ENCODE measurements around the gene ITGB2. TPM values are rescaled to one million over a fixed set of nuclear protein-coding genes. Genes with fewer than 3 reads are reported as not detected.

Gene ITGB2
- total and polyA plus RNA-seq, 4 donors, result 19.2 to 36.7 (median 27.8) TPM

- Histone ChIP-seq H3K36me3 (ENCODE audit: control insufficient read depth, insufficient read depth, low read length) (no peaks in the 10 kb centered on the region), H3K4me1 (ENCODE audit: control insufficient read depth, insufficient read depth, low read length) (peaks cover 2% of the 10 kb centered on the region), H3K27ac (ENCODE audit: low read depth, low read length) (no peak overlapping the region), H3K27me3 (ENCODE audit: control insufficient read depth, insufficient read depth, low read length) (no peaks in the 10 kb centered on the region), H3K9me3 (ENCODE audit: control insufficient read depth, insufficient read depth, low read length) (no peaks in the 10 kb centered on the region), H3K4me3 (ENCODE audit: low read depth, low read length) (no peak overlapping the region)
- DNase-seq (ENCODE audit: low read depth in 4 of 6, low spot score in 6 of 6), result no peak
- WGBS (ENCODE audit: insufficient coverage), result 85% methylated on average over 9 of the region's 9 CpGs
These were observed 29.6 kb downstream of the ITGB2 start for GRCh38 chr21:44890961-44891541.

GRCh38 chr21:44890338-44890931 lies 30.3 kb downstream of the ITGB2 start:
- H3K9me3 ChIP-seq (ENCODE audit: control insufficient read depth, insufficient read depth, low read length), result no peaks in the 10 kb centered on the region
- H3K27me3 ChIP-seq (ENCODE audit: control insufficient read depth, insufficient read depth, low read length), result no peaks in the 10 kb centered on the region
- H3K4me3 ChIP-seq (ENCODE audit: low read depth, low read length), result no peak overlapping the region
- no peak overlapping the region for H3K27ac ChIP-seq (ENCODE audit: low read depth, low read length)
- H3K4me1 ChIP-seq (ENCODE audit: control insufficient read depth, insufficient read depth, low read length), result peaks cover 2% of the 10 kb centered on the region
- 83% methylated on average over 22 of the region's 24 CpGs for WGBS (ENCODE audit: insufficient coverage)
- no peaks in the 10 kb centered on the region for H3K36me3 ChIP-seq (ENCODE audit: control insufficient read depth, insufficient read depth, low read length)
- no peak for DNase-seq (ENCODE audit: low read depth in 4 of 6, low spot score in 6 of 6)

- H3K4me3 ChIP-seq (ENCODE audit: low read depth, low read length), result no peak overlapping the region
- no peaks in the 10 kb centered on the region for H3K27me3 ChIP-seq (ENCODE audit: control insufficient read depth, insufficient read depth, low read length)
- H3K9me3 ChIP-seq (ENCODE audit: control insufficient read depth, insufficient read depth, low read length), result no peaks in the 10 kb centered on the region
- DNase-seq (ENCODE audit: low read depth in 4 of 6, low spot score in 6 of 6), result no peak
- H3K4me1 ChIP-seq (ENCODE audit: control insufficient read depth, insufficient read depth, low read length), result peaks cover 2% of the 10 kb centered on the region
- no peaks in the 10 kb centered on the region for H3K36me3 ChIP-seq (ENCODE audit: control insufficient read depth, insufficient read depth, low read length)
- H3K27ac ChIP-seq (ENCODE audit: low read depth, low read length), result no peak overlapping the region
- 86% methylated on average over 29 of the region's 29 CpGs for WGBS (ENCODE audit: insufficient coverage)
These were observed 30.9 kb downstream of the ITGB2 start for GRCh38 chr21:44889625-44890337.

- DNase-seq (ENCODE audit: low read depth in 4 of 6, low spot score in 6 of 6), result no peak
- H3K27me3 ChIP-seq (ENCODE audit: control insufficient read depth, insufficient read depth, low read length), result no peaks in the 10 kb centered on the region
- no peak overlapping the region for H3K27ac ChIP-seq (ENCODE audit: low read depth, low read length)
- WGBS (ENCODE audit: insufficient coverage), result 87% methylated on average over 57 of the region's 64 CpGs
- no peaks in the 10 kb centered on the region for H3K36me3 ChIP-seq (ENCODE audit: control insufficient read depth, insufficient read depth, low read length)
- H3K4me1 ChIP-seq (ENCODE audit: control insufficient read depth, insufficient read depth, low read length), result peaks cover 2% of the 10 kb centered on the region
- H3K4me3 ChIP-seq (ENCODE audit: low read depth, low read length), result no peak overlapping the region
- no peaks in the 10 kb centered on the region for H3K9me3 ChIP-seq (ENCODE audit: control insufficient read depth, insufficient read depth, low read length)
These were observed 31.8 kb downstream of the ITGB2 start for GRCh38 chr21:44888581-44889550.

- no peak overlapping the region for H3K27ac ChIP-seq (ENCODE audit: low read depth, low read length)
- H3K4me3 ChIP-seq (ENCODE audit: low read depth, low read length), result no peak overlapping the region
- no peak for DNase-seq (ENCODE audit: low read depth in 4 of 6, low spot score in 6 of 6)
- WGBS (ENCODE audit: insufficient coverage), result 82% methylated on average over 24 of the region's 24 CpGs
- H3K27me3 ChIP-seq (ENCODE audit: control insufficient read depth, insufficient read depth, low read length), result no peaks in the 10 kb centered on the region
- H3K36me3 ChIP-seq (ENCODE audit: control insufficient read depth, insufficient read depth, low read length), result no peaks in the 10 kb centered on the region
- peaks cover 2% of the 10 kb centered on the region for H3K4me1 ChIP-seq (ENCODE audit: control insufficient read depth, insufficient read depth, low read length)
- H3K9me3 ChIP-seq (ENCODE audit: control insufficient read depth, insufficient read depth, low read length), result no peaks in the 10 kb centered on the region
These were observed 32.7 kb downstream of the ITGB2 start for GRCh38 chr21:44887807-44888580.

DNA sequence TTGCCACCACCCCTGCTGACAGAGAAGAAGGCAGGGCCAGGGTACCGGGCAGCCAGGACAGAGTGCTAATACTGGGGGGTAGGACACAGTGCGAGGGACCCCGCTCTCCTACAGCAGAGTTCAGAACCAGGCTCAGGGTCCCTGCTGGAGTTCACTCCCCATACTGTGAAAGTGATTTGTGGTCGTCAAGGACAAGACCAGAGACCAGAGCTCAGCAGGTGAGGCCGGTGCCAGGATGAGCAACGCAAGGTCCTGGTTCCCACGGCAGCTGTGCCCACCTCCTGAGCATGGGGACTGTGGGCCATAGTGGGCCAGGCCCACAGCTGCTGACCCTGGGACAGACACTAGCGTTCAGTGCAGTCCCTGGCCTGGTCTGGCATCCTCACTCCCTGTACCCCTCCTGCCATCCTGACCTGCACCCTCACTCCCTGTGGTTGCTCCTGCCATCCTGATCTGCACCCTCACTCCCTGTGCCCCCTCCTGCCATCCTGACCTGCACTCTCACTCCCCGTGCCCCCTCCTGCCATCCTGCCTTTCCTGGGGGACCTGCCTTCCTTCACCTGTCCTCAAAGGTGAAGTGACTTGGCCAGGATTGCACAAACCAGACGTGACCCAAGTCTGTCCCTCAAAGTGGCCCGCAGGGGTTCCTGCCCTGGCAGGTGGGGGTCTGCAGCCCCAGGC lies 33.4 kb downstream of the ITGB2 start:
- H3K4me1 ChIP-seq (ENCODE audit: control insufficient read depth, insufficient read depth, low read length), result peaks cover 2% of the 10 kb centered on the region
- no peaks in the 10 kb centered on the region for H3K36me3 ChIP-seq (ENCODE audit: control insufficient read depth, insufficient read depth, low read length)
- H3K27me3 ChIP-seq (ENCODE audit: control insufficient read depth, insufficient read depth, low read length), result no peaks in the 10 kb centered on the region
- H3K4me3 ChIP-seq (ENCODE audit: low read depth, low read length), result no peak overlapping the region
- H3K27ac ChIP-seq (ENCODE audit: low read depth, low read length), result no peak overlapping the region
- H3K9me3 ChIP-seq (ENCODE audit: control insufficient read depth, insufficient read depth, low read length), result no peaks in the 10 kb centered on the region
- DNase-seq (ENCODE audit: low read depth in 4 of 6, low spot score in 6 of 6), result no peak
- WGBS (ENCODE audit: insufficient coverage), result 88% methylated on average over 11 of the region's 11 CpGs

GRCh38 chr21:44886113-44887075 lies 34.3 kb downstream of the ITGB2 start:
- Histone ChIP-seq H3K36me3 (ENCODE audit: control insufficient read depth, insufficient read depth, low read length) (no peaks in the 10 kb centered on the region), H3K4me3 (ENCODE audit: low read depth, low read length) (no peak overlapping the region), H3K27ac (ENCODE audit: low read depth, low read length) (no peak overlapping the region), H3K27me3 (ENCODE audit: control insufficient read depth, insufficient read depth, low read length) (no peaks in the 10 kb centered on the region), H3K4me1 (ENCODE audit: control insufficient read depth, insufficient read depth, low read length) (peaks cover 3% of the 10 kb centered on the region), H3K9me3 (ENCODE audit: control insufficient read depth, insufficient read depth, low read length) (no peaks in the 10 kb centered on the region)
- WGBS (ENCODE audit: insufficient coverage), result 88% methylated on average over 44 of the region's 44 CpGs
- no peak for DNase-seq (ENCODE audit: low read depth in 4 of 6, low spot score in 6 of 6)

DNA sequence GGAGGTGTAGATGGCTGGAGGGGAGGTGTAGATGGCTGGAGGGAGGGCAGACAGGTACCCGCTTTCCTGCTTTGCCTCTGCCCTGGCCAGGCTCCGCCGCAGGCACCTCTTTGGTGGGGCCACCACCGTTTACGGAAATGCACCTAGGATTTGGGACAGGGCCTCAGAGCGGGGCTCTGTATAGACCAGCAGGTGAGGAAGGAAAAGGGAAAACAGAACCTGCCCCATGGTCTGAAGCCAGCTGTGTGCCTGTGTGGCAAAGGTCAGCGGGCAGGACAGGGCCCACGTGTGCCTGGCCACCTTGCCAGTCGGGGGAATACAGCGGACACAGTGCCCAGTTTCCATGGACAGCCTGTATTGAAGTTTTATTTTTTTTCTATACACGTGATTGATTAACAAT lies 35.1 kb downstream of the ITGB2 start:
- no peak overlapping the region for H3K27ac ChIP-seq (ENCODE audit: low read depth, low read length)
- H3K36me3 ChIP-seq (ENCODE audit: control insufficient read depth, insufficient read depth, low read length), result no peaks in the 10 kb centered on the region
- no peak overlapping the region for H3K4me3 ChIP-seq (ENCODE audit: low read depth, low read length)
- H3K4me1 ChIP-seq (ENCODE audit: control insufficient read depth, insufficient read depth, low read length), result peaks cover 3% of the 10 kb centered on the region
- 83% methylated on average over 8 of the region's 11 CpGs for WGBS (ENCODE audit: insufficient coverage)
- no peaks in the 10 kb centered on the region for H3K27me3 ChIP-seq (ENCODE audit: control insufficient read depth, insufficient read depth, low read length)
- H3K9me3 ChIP-seq (ENCODE audit: control insufficient read depth, insufficient read depth, low read length), result no peaks in the 10 kb centered on the region
- DNase-seq (ENCODE audit: low read depth in 4 of 6, low spot score in 6 of 6), result no peak

Measured in spinal cord (tissue), 10 donors.